Activated naive CD8-positive, alpha-beta T cell treated with anti-CD3 and anti-CD28 coated beads for 36 hours (primary cell): ENCODE results near the gene MCAT. TPM values are rescaled to one million over a fixed set of nuclear protein-coding genes. Genes with fewer than 3 reads are reported as not detected.

Experiments used
- DNase-seq: peaks from one replicate; pipeline ENCODE4 v3.0.0; 2021
- H3K27ac Mint-ChIP-seq: one replicate; pipeline ENCODE4 v1.8.0; 2022; ENCODE audit warnings: mild to moderate bottlenecking, moderate library complexity, mixed read lengths
- H3K27me3 Mint-ChIP-seq: one replicate; pipeline ENCODE4 v1.8.0; 2022; ENCODE audit warnings: mild to moderate bottlenecking, mixed read lengths
- H3K36me3 Mint-ChIP-seq: one replicate; pipeline ENCODE4 v1.8.0; 2021; ENCODE audit warnings: mild to moderate bottlenecking, mixed read lengths
- H3K4me1 Mint-ChIP-seq: one replicate; pipeline ENCODE4 v1.8.0; 2021; ENCODE audit warnings: mixed read lengths
- H3K4me3 Mint-ChIP-seq: one replicate; pipeline ENCODE4 v1.8.0; 2022; ENCODE audit warnings: mild to moderate bottlenecking, moderate library complexity, mixed read lengths
- H3K9me3 Mint-ChIP-seq: one replicate; pipeline ENCODE4 v1.8.0; 2022; ENCODE audit warnings: mixed read lengths
- total RNA-seq, 2 experiments: library from RNA; stranded (reverse); gene quantifications; one replicate each; pipeline ENCODE4 v1.2.3, GENCODE V29; 2021

Gene MCAT, protein sequence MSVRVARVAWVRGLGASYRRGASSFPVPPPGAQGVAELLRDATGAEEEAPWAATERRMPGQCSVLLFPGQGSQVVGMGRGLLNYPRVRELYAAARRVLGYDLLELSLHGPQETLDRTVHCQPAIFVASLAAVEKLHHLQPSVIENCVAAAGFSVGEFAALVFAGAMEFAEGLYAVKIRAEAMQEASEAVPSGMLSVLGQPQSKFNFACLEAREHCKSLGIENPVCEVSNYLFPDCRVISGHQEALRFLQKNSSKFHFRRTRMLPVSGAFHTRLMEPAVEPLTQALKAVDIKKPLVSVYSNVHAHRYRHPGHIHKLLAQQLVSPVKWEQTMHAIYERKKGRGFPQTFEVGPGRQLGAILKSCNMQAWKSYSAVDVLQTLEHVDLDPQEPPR
- total RNA-seq = 10 to 100 TPM; 28.0 to 29.1 TPM

DNA sequence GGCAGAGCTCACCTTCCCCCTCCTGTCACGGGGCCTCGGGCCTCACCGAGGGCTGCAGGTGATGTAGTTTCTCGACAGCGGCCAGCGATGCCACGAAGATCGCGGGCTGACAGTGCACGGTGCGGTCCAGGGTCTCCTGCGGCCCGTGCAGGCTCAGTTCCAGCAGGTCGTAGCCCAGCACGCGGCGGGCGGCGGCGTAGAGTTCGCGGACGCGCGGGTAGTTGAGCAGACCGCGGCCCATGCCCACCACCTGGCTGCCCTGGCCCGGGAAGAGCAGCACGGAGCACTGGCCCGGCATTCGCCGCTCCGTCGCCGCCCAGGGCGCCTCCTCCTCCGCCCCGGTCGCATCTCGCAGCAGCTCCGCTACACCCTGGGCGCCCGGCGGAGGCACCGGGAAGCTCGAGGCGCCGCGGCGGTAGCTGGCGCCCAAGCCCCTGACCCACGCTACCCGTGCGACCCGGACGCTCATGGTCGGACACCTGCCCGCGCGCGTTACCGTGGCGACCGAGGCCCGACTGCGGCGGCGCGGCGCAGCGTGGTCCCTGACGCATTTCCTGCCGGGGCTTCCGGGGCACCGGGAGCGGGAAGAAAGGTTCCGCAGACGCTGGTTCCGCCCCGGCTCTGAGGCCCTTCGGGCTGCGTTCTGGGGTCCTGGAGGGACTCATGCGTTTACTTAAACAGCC is at the start of gene MCAT:
MCAT (minus strand) TSS at position 519 of the 683 bp plus-strand sequence; CDS start at position 469, 50 bp downstream.
- Mint-ChIP-seq H3K27ac (peak within 1 kb of the TSS; percentile 90), H3K9me3 (no peaks in the 10 kb centered on the region), H3K36me3 (peaks cover 12% of the 10 kb centered on the region), H3K27me3 (no peaks in the 10 kb centered on the region), H3K4me1 (peaks cover 22% of the 10 kb centered on the region), H3K4me3 (peak within 1 kb of the TSS; percentile 87)
- DNase-seq = peak; percentile 89

DNA sequence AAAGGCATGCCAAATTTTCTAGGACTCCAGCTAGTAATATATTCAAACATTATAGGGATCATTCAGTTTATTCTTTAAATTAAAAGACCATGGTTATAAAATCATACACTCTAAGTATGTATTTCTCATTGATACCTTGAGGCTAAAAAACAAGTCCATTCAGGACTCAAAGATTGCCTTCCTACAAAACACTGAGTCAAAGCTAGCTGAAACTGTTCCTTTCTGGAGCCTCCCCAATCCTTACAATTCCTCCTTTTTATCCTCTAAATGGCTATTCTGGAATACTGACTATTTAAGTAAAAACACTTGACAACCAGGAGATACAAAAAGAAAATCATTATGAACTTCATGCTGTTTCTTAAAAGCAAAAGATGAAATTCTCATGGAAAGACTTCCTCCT is 48.6 kb upstream of the MCAT start:
- peaks cover 3% of the 10 kb centered on the region for H3K9me3 Mint-ChIP-seq
- no peaks in the 10 kb centered on the region for H3K4me1 Mint-ChIP-seq
- peaks cover 1% of the 10 kb centered on the region for H3K36me3 Mint-ChIP-seq
- H3K27me3 Mint-ChIP-seq = no peaks in the 10 kb centered on the region
- no peak overlapping the region for H3K4me3 Mint-ChIP-seq
- no peak for DNase-seq
- H3K27ac Mint-ChIP-seq = no peak overlapping the region

DNA sequence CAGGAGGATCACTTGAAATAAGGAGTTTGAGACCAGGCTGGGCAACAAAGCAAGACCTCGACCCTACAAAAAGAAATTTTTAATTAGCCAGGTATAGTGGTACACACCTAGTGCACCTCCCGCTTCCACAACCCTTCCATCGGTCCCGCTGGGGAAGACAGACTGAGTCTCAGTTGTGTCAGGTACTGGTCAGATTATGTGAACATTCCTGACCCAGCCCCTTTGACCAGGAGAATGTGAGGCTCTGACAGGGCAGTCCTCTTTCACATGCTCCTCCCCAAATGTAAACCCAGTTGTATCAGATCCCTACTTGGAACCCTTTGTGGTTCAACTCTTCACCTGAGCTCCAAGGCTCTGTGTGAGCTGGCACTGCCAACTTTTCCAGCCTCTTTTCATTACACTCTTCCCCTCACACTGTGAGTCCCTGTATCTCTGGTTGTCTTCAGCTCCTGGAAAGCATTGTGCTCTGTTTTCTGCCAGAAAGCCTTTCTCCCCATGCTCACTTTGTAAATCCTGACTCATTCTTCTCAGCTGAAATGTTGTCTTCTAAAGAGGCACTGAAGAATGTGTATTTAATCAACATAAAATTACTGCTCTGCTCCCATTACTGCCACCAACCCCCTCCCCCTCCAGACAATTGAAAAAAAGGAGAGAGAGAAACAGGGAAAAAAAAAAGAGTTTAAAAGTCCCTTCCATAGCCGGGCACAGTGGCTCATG is 45.8 kb upstream of the MCAT start:
- no peak for DNase-seq
- Mint-ChIP-seq H3K4me1 (peaks cover 13% of the 10 kb centered on the region), H3K4me3 (peak overlapping the region; percentile 59), H3K9me3 (peaks cover 3% of the 10 kb centered on the region), H3K36me3 (peaks cover 13% of the 10 kb centered on the region), H3K27me3 (no peaks in the 10 kb centered on the region), H3K27ac (peak overlapping the region; percentile 22)

DNA sequence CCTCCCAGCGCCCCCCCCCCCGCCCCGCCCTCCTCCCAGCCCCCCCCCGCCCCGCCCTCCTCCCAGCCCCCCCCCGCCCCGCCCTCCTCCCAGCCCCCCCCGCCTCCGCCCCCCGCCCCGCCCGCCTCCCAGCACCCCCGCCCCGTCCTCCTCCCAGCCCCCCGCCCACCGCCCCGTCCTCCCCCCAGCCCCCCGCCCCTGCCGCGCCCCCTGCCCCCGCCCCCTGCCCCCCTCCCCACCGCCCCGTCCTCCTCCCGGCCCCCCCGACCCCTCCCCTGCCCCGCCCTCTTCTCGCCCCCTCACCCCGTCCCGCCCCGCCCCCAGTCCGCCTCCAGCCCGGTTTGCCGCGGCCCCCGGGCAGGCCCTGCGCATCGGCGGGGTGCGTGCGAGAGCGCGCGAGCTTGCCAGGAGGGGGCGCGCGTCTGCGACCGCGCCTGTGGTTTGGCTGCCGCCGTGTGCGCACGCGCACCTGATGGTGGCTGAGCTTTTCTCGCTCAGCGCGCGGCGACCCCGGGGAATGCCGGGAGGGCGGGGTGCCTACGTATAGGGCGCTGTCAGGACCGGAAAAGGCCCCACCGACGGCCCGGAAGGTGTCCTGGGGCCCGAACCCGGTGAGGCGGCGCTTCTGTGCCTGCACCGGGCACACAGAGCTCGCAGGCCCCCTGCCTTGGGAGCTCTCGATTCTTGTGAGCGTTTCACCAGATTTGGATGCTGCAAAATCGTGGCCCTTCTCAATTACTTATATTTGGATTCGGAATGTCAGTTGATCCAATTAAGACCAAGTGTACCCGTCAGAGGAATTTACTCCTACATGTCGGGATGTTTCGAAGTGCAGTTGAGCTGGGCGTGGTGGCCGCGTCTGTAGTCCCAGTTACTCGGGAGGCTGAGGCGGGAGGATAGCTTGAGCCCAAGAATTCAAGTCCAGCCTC is 44.2 kb upstream of the MCAT start:
- H3K4me3 Mint-ChIP-seq = peak overlapping the region; percentile 89
- H3K4me1 Mint-ChIP-seq = peaks cover 14% of the 10 kb centered on the region
- DNase-seq = peak; percentile 98
- H3K27me3 Mint-ChIP-seq = no peaks in the 10 kb centered on the region
- peaks cover 3% of the 10 kb centered on the region for H3K9me3 Mint-ChIP-seq
- peak overlapping the region; percentile 93 for H3K27ac Mint-ChIP-seq
- H3K36me3 Mint-ChIP-seq = peaks cover 16% of the 10 kb centered on the region

DNA sequence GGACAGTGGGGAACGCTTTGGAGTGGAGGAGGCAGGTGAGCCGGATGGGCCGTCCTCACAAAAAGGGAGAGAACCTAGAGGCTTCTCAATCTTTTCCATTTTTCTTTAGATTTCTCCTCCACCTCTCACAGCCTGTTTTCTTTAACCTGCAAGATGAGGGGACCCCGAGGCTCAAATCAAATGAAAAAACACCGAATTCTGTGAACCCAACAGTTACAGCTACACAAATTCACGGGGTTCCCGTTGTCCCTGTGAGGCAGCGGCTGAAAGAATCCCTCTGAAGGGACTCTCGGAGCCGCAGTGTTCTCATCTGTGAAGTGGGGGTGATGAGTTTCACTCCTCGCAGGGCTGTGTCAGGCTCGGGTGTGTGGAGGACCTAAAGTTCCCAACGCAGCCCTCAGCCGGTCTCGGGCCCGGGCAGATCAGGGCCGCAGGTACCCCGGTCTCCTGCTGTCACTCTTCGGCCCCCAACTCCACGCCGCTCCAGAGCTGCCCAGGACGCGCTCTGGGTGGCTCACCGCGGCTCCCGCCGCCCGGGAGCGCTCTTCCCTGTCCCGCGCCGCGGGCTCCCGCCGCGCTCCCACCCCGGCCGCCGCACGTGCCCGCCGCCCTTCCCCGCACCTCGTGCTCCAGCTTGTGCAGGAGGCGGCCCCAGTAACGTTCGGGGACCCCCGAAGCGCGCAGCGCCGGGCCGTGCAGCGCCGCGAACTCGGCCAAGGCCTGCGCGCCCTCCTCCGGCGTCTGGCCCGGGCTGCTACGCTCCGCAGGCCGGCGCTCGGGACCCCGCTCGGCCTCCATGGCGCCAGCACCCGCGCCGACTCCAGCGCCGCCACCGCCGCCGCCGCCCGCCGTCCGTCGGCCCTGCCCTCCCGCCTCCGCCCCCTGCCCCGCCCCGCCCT is 43.3 kb upstream of the MCAT start, which contains the start of gene TTLL12:
TTLL12 (minus strand) TSS at position 863 of the 899 bp plus-strand sequence; CDS start at position 798, 65 bp downstream.
- peaks cover 2% of the 10 kb centered on the region for H3K9me3 Mint-ChIP-seq
- H3K4me3 Mint-ChIP-seq = peak within 1 kb of the TSS; percentile 89
- H3K36me3 Mint-ChIP-seq = peaks cover 18% of the 10 kb centered on the region
- peak; percentile 71 for DNase-seq
- peaks cover 14% of the 10 kb centered on the region for H3K4me1 Mint-ChIP-seq
- peak within 1 kb of the TSS; percentile 93 for H3K27ac Mint-ChIP-seq
- no peaks in the 10 kb centered on the region for H3K27me3 Mint-ChIP-seq

DNA sequence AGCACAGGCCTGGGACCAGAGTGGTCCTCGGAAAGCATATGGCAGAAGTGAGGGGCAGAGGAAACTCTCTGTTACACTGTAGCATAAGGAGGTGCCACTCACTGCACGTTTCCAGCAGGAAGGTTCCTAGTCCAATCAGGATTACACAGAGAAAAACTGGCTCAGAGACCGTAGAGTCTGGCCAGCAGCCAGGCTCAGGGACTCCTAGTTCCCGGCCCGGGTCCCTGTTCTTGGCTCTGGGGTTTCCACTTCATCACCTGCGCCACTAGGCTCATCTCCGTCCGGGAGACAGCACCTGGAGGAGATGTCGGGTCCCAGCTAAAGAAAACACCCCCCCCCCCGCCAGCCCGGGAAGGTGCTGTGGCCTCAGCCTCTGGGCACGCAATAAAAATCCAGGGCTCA is 42.7 kb upstream of the MCAT start:
- peaks cover 14% of the 10 kb centered on the region for H3K4me1 Mint-ChIP-seq
- H3K9me3 Mint-ChIP-seq = no peaks in the 10 kb centered on the region
- H3K27ac Mint-ChIP-seq = peak overlapping the region; percentile 51
- peak overlapping the region; percentile 85 for H3K4me3 Mint-ChIP-seq
- H3K36me3 Mint-ChIP-seq = peaks cover 20% of the 10 kb centered on the region
- no peaks in the 10 kb centered on the region for H3K27me3 Mint-ChIP-seq
- DNase-seq = no peak

DNA sequence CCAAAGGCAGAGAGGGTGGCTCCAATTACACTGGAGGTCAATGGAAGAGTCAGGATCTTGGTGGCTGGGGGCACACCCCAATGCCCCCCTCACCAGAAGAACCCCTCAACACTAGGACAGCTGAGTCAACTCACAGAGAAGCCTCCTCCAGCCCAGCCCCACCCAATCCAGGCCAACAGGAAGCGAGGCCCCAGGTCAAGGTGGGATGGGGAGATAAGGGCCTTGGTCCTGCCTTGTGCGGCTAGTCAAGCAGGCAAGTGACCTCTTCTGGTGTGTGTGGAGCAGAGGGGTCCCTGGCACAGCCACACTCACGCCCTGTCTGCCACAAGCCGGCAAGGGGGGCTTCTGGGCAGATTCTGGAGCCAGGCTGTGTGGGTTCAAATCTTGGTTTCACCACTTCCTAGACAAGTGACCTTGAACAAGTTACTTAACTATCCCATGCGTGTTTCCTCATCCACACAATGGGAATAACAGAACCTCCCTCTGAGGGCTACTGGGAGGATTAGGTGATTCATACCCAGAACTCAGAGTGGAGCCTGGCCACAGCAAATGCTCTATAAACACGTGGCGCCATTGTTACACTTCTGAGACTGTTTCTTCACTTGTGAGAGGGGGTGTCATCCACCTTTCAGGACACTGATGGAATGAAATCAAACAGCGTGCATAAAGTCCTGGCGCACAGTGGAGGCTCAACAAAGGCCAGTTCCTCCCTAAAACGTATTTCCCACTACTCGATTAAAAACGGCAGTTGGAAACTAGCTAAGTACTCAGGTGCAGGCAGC is 40.5 kb upstream of the MCAT start:
- no peak for DNase-seq
- Mint-ChIP-seq H3K4me1 (peaks cover 14% of the 10 kb centered on the region), H3K9me3 (no peaks in the 10 kb centered on the region), H3K27me3 (no peaks in the 10 kb centered on the region), H3K36me3 (peaks cover 34% of the 10 kb centered on the region), H3K4me3 (no peak overlapping the region), H3K27ac (no peak overlapping the region)

DNA sequence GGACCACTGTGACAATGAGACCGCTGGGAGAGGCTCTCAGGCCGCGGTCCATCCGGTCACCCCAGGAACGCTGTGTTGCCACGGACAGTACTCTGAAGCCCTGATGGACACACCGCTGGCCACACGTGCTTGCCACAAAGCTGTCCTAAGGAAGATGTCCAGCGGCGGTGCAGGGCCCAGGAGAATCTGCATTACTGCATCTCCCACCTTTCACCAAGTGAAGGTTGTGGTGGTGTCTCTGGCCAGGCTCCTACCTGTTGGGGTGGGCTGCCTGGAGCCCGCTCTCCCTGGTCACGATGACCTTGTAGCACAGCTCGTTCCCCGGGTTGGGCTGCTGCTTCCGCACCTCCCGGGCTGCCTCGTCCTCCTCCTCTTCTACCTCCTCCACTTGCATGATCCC is 39.5 kb upstream of the MCAT start:
- no peak overlapping the region for H3K27ac Mint-ChIP-seq
- H3K4me3 Mint-ChIP-seq = no peak overlapping the region
- DNase-seq = no peak
- H3K4me1 Mint-ChIP-seq = peaks cover 14% of the 10 kb centered on the region
- H3K9me3 Mint-ChIP-seq = no peaks in the 10 kb centered on the region
- H3K36me3 Mint-ChIP-seq = peaks cover 39% of the 10 kb centered on the region
- no peaks in the 10 kb centered on the region for H3K27me3 Mint-ChIP-seq

DNA sequence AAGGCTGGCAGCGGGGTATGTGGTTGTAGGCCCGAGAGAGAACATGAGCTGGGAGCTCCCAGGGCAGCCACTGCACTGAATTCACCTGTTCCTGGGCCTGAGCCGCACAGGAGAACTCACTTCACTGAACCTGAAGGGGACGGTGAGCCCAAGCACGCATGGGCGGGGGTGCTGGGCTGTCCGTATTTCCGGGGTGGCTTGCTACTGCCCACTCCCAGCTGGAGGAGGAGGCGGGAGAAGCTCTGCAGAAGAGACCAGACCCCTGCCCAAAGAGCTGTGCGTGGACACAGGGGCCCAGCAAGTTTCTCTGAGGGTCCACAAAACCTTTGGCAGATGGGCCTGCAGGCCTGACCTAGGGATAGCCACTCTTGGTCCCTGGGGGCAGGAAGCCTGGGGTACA is 38.9 kb upstream of the MCAT start:
- DNase-seq = no peak
- peaks cover 43% of the 10 kb centered on the region for H3K36me3 Mint-ChIP-seq
- H3K4me3 Mint-ChIP-seq = no peak overlapping the region
- no peak overlapping the region for H3K27ac Mint-ChIP-seq
- H3K4me1 Mint-ChIP-seq = peaks cover 14% of the 10 kb centered on the region
- no peaks in the 10 kb centered on the region for H3K9me3 Mint-ChIP-seq
- H3K27me3 Mint-ChIP-seq = no peaks in the 10 kb centered on the region

DNA sequence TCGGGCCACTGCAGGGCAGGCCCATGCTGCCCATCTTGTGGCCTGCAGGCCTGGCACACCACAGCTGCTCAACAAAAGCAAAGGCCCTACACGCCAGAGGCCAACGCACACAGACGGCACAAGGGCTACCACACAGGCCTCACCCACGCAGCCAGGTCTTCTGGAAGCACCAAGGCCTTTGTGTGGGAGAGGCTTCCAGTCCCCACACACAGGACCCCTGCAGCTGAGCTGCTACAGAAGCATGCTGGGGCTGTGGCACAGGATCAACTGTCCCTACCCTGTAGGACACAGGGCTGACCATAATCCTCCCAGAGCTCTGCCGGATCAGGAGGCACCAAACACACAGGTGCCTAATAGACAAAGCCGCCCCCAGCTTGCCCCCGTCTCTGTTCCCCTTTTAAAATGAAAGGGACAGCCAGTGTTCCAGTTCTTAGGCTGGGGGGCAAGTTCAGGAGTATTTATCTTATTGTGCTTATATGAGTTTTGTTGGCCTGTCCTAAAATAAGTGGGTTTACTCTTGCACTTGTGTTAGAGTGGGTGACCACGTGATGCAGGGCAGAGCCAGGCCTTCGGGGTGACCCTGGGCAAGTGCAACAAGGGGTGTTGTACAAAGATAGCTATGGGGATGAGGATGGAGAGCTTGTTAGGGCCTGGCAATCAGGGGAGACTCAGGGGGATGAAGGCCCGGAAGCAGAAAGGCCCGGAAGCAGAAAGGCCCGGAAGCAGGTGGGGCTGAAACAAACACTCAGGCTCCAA is 38.3 kb upstream of the MCAT start:
- Mint-ChIP-seq H3K36me3 (peaks cover 43% of the 10 kb centered on the region), H3K4me3 (no peak overlapping the region), H3K9me3 (no peaks in the 10 kb centered on the region), H3K4me1 (peaks cover 14% of the 10 kb centered on the region), H3K27ac (no peak overlapping the region), H3K27me3 (no peaks in the 10 kb centered on the region)
- DNase-seq = no peak

DNA sequence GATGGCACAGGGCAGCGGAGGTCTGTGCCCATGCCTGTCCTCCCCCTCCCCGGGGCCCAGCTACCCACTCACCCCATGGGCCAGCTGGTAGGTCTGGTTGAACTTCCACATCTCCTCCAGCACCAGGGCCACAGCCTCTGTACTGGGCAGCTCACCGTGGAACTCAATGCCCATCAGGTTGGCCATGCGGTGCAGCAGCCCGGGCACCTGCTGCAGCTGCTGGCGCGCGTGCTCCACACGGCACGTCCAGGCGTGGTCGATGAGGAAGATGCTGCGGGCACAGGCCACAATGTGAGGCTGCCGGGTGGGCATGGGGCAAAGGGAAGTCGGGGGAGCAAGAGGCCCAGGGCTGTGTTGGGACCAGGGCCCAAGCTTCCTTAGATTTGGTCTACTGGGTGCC is 37.5 kb upstream of the MCAT start:
- no peak overlapping the region for H3K4me3 Mint-ChIP-seq
- peaks cover 14% of the 10 kb centered on the region for H3K4me1 Mint-ChIP-seq
- no peaks in the 10 kb centered on the region for H3K27me3 Mint-ChIP-seq
- H3K27ac Mint-ChIP-seq = no peak overlapping the region
- H3K9me3 Mint-ChIP-seq = no peaks in the 10 kb centered on the region
- peaks cover 48% of the 10 kb centered on the region for H3K36me3 Mint-ChIP-seq
- DNase-seq = no peak

DNA sequence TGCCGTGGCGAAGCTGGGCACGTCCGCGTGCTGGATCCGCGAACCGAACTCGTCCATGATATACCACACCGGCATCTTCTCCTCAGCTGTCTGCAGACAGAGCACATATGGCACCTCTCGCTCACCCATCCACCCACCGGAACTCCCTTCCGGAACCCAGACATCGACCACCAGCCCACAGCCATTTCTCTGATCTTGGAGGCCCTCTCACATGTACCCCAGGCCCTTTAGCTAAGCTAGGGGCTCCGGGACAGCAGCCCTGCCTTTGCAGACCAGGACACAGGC is 36.7 kb upstream of the MCAT start:
- Mint-ChIP-seq H3K4me3 (no peak overlapping the region), H3K27ac (no peak overlapping the region), H3K4me1 (peaks cover 9% of the 10 kb centered on the region), H3K27me3 (no peaks in the 10 kb centered on the region), H3K9me3 (no peaks in the 10 kb centered on the region), H3K36me3 (peaks cover 45% of the 10 kb centered on the region)
- DNase-seq = no peak
